A549 (cell line): ENCODE measurements around the gene SLC4A4. TPM values are rescaled to one million over a fixed set of nuclear protein-coding genes. Genes with fewer than 3 reads are reported as not detected.

Experiments
- ATAC-seq, 2 experiments: fragments of 200-7000 bp in 1 of 2; fragments of >200 bp in 1 of 2; cut with Nextera tagmentation in 1 of 2; cut with Tn5 transposase in 1 of 2; 3 replicates each; pipeline versions ENCODE4 v1.8.0 to v1.9.1; 2018 to 2020; ENCODE audit warnings: mild to moderate bottlenecking in 1 of 2, moderate library complexity in 1 of 2
- CTCF ChIA-PET: fragments of 300-600 bp; sonication (Branson Sonifier 250); formaldehyde crosslinking; extraction: SDS; loops from one replicate; lab custom pipeline; 2021; ENCODE audit warnings: antibody characterized with exemption, inconsistent platforms; lab: Yijun Ruan, JAX
- POLR2A ChIA-PET: fragments of 350-600 bp; formaldehyde crosslinking; extraction: SDS; loops from one replicate; lab custom pipeline; 2021; ENCODE audit warnings: antibody characterized with exemption, inconsistent platforms; lab: Yijun Ruan, JAX
- DNase-seq, 2 experiments: peaks; one replicate each; pipeline versions ENCODE4 v3.0.0 to v3.0.0-alpha.2; 2011 to 2016; ENCODE audit warnings: low read depth in 1 of 2, low spot score in 1 of 2
- FAIRE-seq: peaks from 2 replicates; lab custom pipeline; 2011; peaks lifted over from hg19 to GRCh38; lab: Jason Lieb, UNC
- H3K27ac ChIP-seq, 2 experiments: fragments of >200 bp; sonication (Bioruptor Twin); formaldehyde crosslinking; 3 replicates each; pipeline ENCODE4 v1.5.1; 2016 to 2017
- H3K4me1 ChIP-seq: fragments of >200 bp; sonication (Bioruptor Twin); formaldehyde crosslinking; 3 replicates; pipeline ENCODE4 v1.6.1; 2016
- H3K4me2 ChIP-seq: fragments of >200 bp; sonication (Bioruptor Twin); formaldehyde crosslinking; 3 replicates; pipeline ENCODE4 v1.6.1; 2016
- H3K4me3 ChIP-seq: fragments of >200 bp; sonication (Bioruptor Twin); formaldehyde crosslinking; 3 replicates; pipeline ENCODE4 v1.5.1; 2016
- H3K9me3 ChIP-seq: fragments of >200 bp; sonication (Bioruptor Twin); formaldehyde crosslinking; 3 replicates; pipeline ENCODE4 v1.6.1; 2016
- CBX8 ChIP-seq: fragments of 200-600 bp; sonication (generic); IDR thresholded peaks from 2 replicates; pipeline ENCODE4 v1.6.1; 2016
- CHD4 ChIP-seq: fragments of 200-600 bp; sonication (generic); IDR thresholded peaks from 2 replicates; pipeline ENCODE4 v1.6.1; 2016; ENCODE audit warnings: antibody characterized with exemption, mild to moderate bottlenecking, borderline replicate concordance
- EHF ChIP-seq: fragments of 250-450 bp; sonication (Bioruptor Pico); IDR thresholded peaks from 2 replicates; pipeline ENCODE4 v1.5.0; 2020; ENCODE audit warnings: mild to moderate bottlenecking
- EHMT2 ChIP-seq: fragments of 200-600 bp; sonication (generic); IDR thresholded peaks from 2 replicates; pipeline ENCODE4 v1.6.1; 2016; ENCODE audit warnings: antibody characterized with exemption, low read depth, mild to moderate bottlenecking, moderate library complexity
- EP300 ChIP-seq, 2 experiments: fragments of >200 bp; sonication (Bioruptor Twin); formaldehyde crosslinking; IDR thresholded peaks; 2 replicates in 1 of 2; 3 replicates in 1 of 2; pipeline ENCODE4 v1.6.1; 2016 to 2017
- FOSB ChIP-seq: fragments of 250-450 bp; sonication (Bioruptor Pico); IDR thresholded peaks from 2 replicates; pipeline ENCODE4 v1.5.0; 2020; ENCODE audit warnings: mild to moderate bottlenecking, moderate library complexity
- FOXS1 ChIP-seq: fragments of 250-450 bp; sonication (Bioruptor Pico); IDR thresholded peaks from 2 replicates; pipeline ENCODE4 v1.5.0; 2020; ENCODE audit warnings: mild to moderate bottlenecking, moderate library complexity
- HEYL ChIP-seq: fragments of 250-450 bp; sonication (Bioruptor Pico); IDR thresholded peaks from 2 replicates; pipeline ENCODE4 v1.8.0; 2021; ENCODE audit warnings: mild to moderate bottlenecking, moderate library complexity
- HOXB5 ChIP-seq: fragments of 250-450 bp; sonication (Bioruptor Pico); IDR thresholded peaks from 2 replicates; pipeline ENCODE4 v1.5.0; 2020; ENCODE audit warnings: mild to moderate bottlenecking, moderate library complexity
- KDM1A ChIP-seq: fragments of 200-600 bp; sonication (generic); IDR thresholded peaks from 2 replicates; pipeline ENCODE4 v1.6.1; 2016; ENCODE audit warnings: low read depth, mild to moderate bottlenecking
- MAFK ChIP-seq: fragments of 450-650 bp; IDR thresholded peaks from 2 replicates; pipeline ENCODE4 v1.6.1; 2014; ENCODE audit not compliant: partially characterized antibody
- PHF8 ChIP-seq: fragments of 200-600 bp; sonication (generic); IDR thresholded peaks from 2 replicates; pipeline ENCODE4 v1.6.1; 2016; ENCODE audit warnings: low read depth, mild to moderate bottlenecking, antibody characterized with exemption, moderate library complexity, borderline replicate concordance
- RAD21 ChIP-seq, 2 experiments: fragments of >200 bp in 1 of 2; sonication (Bioruptor Twin) in 1 of 2; formaldehyde crosslinking in 1 of 2; IDR thresholded peaks in 1 of 2; conservative IDR thresholded peaks in 1 of 2; 2 replicates in 1 of 2; 3 replicates in 1 of 2; pipeline ENCODE4 v1.6.1; 2012 to 2018; ENCODE audit warnings: inconsistent platforms in 1 of 2
- RARB ChIP-seq: fragments of 250-450 bp; sonication (Bioruptor Pico); IDR thresholded peaks from 2 replicates; pipeline ENCODE4 v1.8.0; 2021; ENCODE audit warnings: mild to moderate bottlenecking, moderate library complexity
- RFX5 ChIP-seq: fragments of 450-650 bp; IDR thresholded peaks from 2 replicates; pipeline ENCODE4 v1.7.1; 2014; ENCODE audit warnings: antibody characterized with exemption, mild to moderate bottlenecking, moderate library complexity
- SREBF2 ChIP-seq: fragments of 450-650 bp; IDR thresholded peaks from 2 replicates; pipeline ENCODE4 v1.6.1; 2014; ENCODE audit warnings: mild to moderate bottlenecking, moderate library complexity
- TFCP2L1 ChIP-seq: fragments of 250-450 bp; sonication (Bioruptor Pico); IDR thresholded peaks from 2 replicates; pipeline ENCODE4 v1.5.0; 2021; ENCODE audit warnings: mild to moderate bottlenecking
- TP53 ChIP-seq: fragments of 250-450 bp; sonication (Bioruptor Pico); IDR thresholded peaks from 2 replicates; pipeline ENCODE4 v1.5.0; 2021; ENCODE audit warnings: mild to moderate bottlenecking, moderate library complexity
- ZC3H11A ChIP-seq: fragments of 450-650 bp; IDR thresholded peaks from 2 replicates; pipeline ENCODE4 v1.6.1; 2014; ENCODE audit warnings: antibody characterized with exemption, mild to moderate bottlenecking
- ZFP36 ChIP-seq: fragments of 450-650 bp; IDR thresholded peaks from 2 replicates; pipeline ENCODE4 v1.6.1; 2014; ENCODE audit warnings: borderline replicate concordance; ENCODE audit not compliant: partially characterized antibody
- WGBS: methylation state at CpG from one replicate; pipeline ENCODE4 v1.1.6; 2017; ENCODE audit errors: missing lambda C conversion rate; 5-methylcytosine and 5-hydroxymethylcytosine counted together
- polyA plus RNA-seq, 4 experiments: library from polyadenylated mRNA; depleted of rRNA in 3 of 4; stranded (reverse); fragments of >200 nt; fragmentation: RNase III in 1 of 4; extraction: RNeasy Plus Mini Kit Qiagen cat#74134 plus additional on column Dnase treatment in 1 of 4; gene quantifications; 2 replicates in 3 of 4; 3 replicates in 1 of 4; pipeline ENCODE4 v1.2.3, GENCODE V29; 2011 to 2017
- TF ChIP-seq, protein P1 (sequence below): IDR thresholded peaks from 2 replicates; pipeline ENCODE4 v1.6.1; 2012
- TF ChIP-seq, protein P2 (sequence below): IDR thresholded peaks from 2 replicates; pipeline ENCODE4 v1.6.1; 2012
- TF ChIP-seq, protein P3 (sequence below): IDR thresholded peaks from 2 replicates; pipeline ENCODE4 v1.6.1; 2012; ENCODE audit warnings: low read depth, borderline replicate concordance
- TF ChIP-seq, protein P4 (sequence below): fragments of >200 bp; sonication (Bioruptor Twin); formaldehyde crosslinking; IDR thresholded peaks from 3 replicates; pipeline ENCODE4 v1.5.1; 2016

The SLC4A4 gene
- polyA plus RNA-seq, 2 of the 4 experiments (the other 2 are of a cell fraction): 1.8 to 2.9 TPM

DNA sequence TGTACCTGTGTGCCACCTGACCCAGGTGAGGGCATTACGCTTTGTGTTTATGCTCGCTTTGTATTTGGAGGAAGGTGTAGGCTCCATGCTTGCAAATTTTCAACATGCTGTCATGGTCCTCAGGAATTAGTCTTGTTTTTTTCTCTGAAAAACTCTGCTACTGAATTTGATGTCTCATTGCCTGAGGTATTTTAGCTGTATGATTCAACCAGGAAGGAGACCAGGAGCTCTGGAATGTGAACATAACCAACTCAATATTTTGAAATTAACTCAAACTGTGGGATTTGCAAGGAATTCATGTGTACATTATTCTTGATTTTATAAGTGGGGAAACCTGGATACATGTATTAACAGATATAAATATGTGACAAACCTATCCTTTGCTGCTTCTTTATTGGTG is 134.1 kb downstream of the SLC4A4 start:
- no peak for FAIRE-seq
- Histone ChIP-seq H3K4me1 (no peaks in the 10 kb centered on the region), H3K4me3 (no peak overlapping the region), H3K27ac (peak overlapping the region in 1 of 2 experiments; percentile 28; a peak in 1 of 6 replicates), H3K9me3 (no peaks in the 10 kb centered on the region), H3K4me2 (no peak overlapping the region)
- ChIA-PET CTCF (no interaction called here), POLR2A (no interaction called here)
- DNase-seq: peak in 1 of 2 experiments; percentile 1
- 92% methylated on average over 2 of the region's 2 CpGs for WGBS
- no peak for ATAC-seq
- TF ChIP-seq ZFP36: no peak
- no peak for TF ChIP-seq PHF8
- no peak for TF ChIP-seq TFCP2L1 (CRISPR knock-in tag)

DNA sequence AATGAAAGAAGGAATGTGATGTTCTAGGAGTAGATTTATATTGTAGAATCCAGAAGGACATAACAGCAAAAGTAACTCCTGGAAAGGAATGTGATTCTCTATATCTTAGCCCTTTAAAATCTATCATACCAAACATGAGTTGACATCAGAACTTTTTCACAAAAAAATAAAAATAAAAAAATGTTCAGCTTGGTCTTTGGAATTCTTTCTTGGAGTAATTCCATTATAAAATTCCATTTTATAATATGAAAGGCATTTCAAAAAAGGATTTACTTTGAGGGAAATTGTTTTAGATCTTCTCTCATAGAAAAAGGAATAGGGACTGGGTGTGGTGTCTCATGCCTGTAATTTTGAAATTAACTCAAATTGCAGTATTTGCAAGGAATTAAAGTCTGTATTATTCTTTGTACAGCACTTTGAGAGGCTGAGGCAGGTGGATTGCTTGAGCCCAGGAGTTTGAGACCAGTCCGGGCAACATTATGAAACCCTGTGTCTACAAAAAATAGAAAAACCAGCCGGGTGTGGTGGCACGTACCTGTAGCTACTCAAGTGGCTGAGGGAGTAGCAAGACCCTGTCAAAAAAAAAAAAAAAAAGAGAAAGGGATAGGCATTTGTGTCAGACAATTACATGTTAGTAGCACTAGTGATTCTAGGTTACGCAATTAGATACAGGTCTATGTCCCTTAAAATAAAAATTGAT is 134.9 kb downstream of the SLC4A4 start:
- TF ChIP-seq EP300 (IDR thresholded peaks at IDR 0.05): no peak
- no peak for TF ChIP-seq RFX5
- no peak for TF ChIP-seq HEYL (CRISPR knock-in tag)
- TF ChIP-seq, protein P1, sequence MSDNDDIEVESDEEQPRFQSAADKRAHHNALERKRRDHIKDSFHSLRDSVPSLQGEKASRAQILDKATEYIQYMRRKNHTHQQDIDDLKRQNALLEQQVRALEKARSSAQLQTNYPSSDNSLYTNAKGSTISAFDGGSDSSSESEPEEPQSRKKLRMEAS: no peak
- TF ChIP-seq, protein P2, sequence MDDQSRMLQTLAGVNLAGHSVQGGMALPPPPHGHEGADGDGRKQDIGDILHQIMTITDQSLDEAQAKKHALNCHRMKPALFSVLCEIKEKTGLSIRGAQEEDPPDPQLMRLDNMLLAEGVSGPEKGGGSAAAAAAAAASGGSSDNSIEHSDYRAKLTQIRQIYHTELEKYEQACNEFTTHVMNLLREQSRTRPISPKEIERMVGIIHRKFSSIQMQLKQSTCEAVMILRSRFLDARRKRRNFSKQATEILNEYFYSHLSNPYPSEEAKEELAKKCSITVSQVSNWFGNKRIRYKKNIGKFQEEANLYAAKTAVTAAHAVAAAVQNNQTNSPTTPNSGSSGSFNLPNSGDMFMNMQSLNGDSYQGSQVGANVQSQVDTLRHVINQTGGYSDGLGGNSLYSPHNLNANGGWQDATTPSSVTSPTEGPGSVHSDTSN: no peak
- TF ChIP-seq PHF8: no peak
- TF ChIP-seq, protein P3, sequence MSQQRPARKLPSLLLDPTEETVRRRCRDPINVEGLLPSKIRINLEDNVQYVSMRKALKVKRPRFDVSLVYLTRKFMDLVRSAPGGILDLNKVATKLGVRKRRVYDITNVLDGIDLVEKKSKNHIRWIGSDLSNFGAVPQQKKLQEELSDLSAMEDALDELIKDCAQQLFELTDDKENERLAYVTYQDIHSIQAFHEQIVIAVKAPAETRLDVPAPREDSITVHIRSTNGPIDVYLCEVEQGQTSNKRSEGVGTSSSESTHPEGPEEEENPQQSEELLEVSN: no peak
- TF ChIP-seq TP53: no peak
- no peak for TF ChIP-seq SREBF2
- TF ChIP-seq, protein P4, sequence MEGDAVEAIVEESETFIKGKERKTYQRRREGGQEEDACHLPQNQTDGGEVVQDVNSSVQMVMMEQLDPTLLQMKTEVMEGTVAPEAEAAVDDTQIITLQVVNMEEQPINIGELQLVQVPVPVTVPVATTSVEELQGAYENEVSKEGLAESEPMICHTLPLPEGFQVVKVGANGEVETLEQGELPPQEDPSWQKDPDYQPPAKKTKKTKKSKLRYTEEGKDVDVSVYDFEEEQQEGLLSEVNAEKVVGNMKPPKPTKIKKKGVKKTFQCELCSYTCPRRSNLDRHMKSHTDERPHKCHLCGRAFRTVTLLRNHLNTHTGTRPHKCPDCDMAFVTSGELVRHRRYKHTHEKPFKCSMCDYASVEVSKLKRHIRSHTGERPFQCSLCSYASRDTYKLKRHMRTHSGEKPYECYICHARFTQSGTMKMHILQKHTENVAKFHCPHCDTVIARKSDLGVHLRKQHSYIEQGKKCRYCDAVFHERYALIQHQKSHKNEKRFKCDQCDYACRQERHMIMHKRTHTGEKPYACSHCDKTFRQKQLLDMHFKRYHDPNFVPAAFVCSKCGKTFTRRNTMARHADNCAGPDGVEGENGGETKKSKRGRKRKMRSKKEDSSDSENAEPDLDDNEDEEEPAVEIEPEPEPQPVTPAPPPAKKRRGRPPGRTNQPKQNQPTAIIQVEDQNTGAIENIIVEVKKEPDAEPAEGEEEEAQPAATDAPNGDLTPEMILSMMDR: no peak
- TF ChIP-seq FOXS1 (CRISPR knock-in tag): no peak
- no peak for TF ChIP-seq HOXB5
- TF ChIP-seq FOSB (CRISPR knock-in tag): no peak
- no peak for TF ChIP-seq CHD4
- no peak for TF ChIP-seq RAD21 (conservative IDR thresholded peaks at IDR 0.05 in 1 of 2, IDR thresholded peaks at IDR 0.05 in 1 of 2)
- POLR2A ChIA-PET: no interaction called here
- CTCF ChIA-PET: no interaction called here
- no peak overlapping the region for H3K4me2 ChIP-seq
- ATAC-seq (no peak), DNase-seq (no peak), FAIRE-seq (no peak)
- no peak overlapping the region for H3K27ac ChIP-seq
- no peaks in the 10 kb centered on the region for H3K9me3 ChIP-seq
- no peak overlapping the region for H3K4me3 ChIP-seq
- WGBS: 83% methylated on average over 4 of the region's 4 CpGs
- no peaks in the 10 kb centered on the region for H3K4me1 ChIP-seq

DNA sequence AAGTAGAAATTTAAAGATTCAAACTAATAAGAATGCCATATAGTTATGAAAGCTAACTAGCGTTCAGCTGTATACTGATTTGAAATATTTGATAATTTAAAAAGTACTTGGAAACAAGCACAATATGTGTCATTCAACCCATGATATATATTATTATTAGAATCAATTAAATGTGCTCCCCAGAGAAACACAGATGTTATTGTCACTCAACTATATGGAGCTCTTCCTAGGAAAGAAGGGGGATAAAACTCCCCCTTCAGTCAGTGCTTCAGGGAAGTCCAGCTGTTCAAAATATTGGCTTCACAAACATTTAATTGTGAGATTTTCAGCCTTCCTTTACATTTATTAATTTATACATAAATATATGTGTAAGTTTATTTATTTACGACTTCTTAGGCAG is 135.9 kb downstream of the SLC4A4 start:
- CTCF ChIA-PET: interaction anchor here (0.9 kb wide), 1 partner anchor 289 kb away, joined by 3 read pairs; no protein-coding TSS in a partner anchor
- Histone ChIP-seq H3K9me3 (no peaks in the 10 kb centered on the region), H3K4me3 (no peak overlapping the region), H3K27ac (no peak overlapping the region), H3K4me1 (no peaks in the 10 kb centered on the region), H3K4me2 (no peak overlapping the region)
- DNase-seq (no peak), ATAC-seq (no peak), FAIRE-seq (no peak)
- POLR2A ChIA-PET: no interaction called here
- WGBS: 91% methylated on average over 2 of the region's 2 CpGs
- TF ChIP-seq EHMT2: no peak
- no peak for TF ChIP-seq EHF
- TF ChIP-seq TFCP2L1 (CRISPR knock-in tag): no peak
- TF ChIP-seq MAFK: no peak
- TF ChIP-seq PHF8: no peak
- no peak for TF ChIP-seq RARB (CRISPR knock-in tag)
- TF ChIP-seq ZC3H11A: no peak
- no peak for TF ChIP-seq CBX8
- TF ChIP-seq EP300 (IDR thresholded peaks at IDR 0.05): no peak
- TF ChIP-seq KDM1A: no peak
